Stimulated activated CD4-positive, alpha-beta T cell treated with anti-CD3 and anti-CD28 coated beads, TNF-alpha, amount 100 ng/mL, for 4 hours (primary cell): ENCODE results near the gene PRODH2.
A peak's percentile ranks its signal among the peaks of the same experiment; 100 is the strongest.
"Not testable (repeated sequence)": the region's sequence is repeated elsewhere in the genome, so short reads cannot be mapped to it uniquely, and the experiment has no call there.

Experiments
- DNase-seq, 3 experiments: peaks; one replicate each; pipeline ENCODE4 v3.0.0-alpha.2; 2020; ENCODE audit warnings: low read depth in 3 of 3

PRODH2 gene

GRCh38 chr19:35843676-35844481, 31.2 kb upstream of the PRODH2 start:
- DNase-seq = no peak

- DNase-seq = no peak
Observed at GRCh38 chr19:35842666-35843272, 30.1 kb upstream of the PRODH2 start.

- no peak for DNase-seq
Observed at GRCh38 chr19:35841961-35842595, 29.4 kb upstream of the PRODH2 start.

- not testable (repeated sequence) for DNase-seq
Observed at GRCh38 chr19:35836096-35836495, 23.5 kb upstream of the PRODH2 start.

- DNase-seq = no peak
Observed at GRCh38 chr19:35833972-35834371, 21.3 kb upstream of the PRODH2 start.

GRCh38 chr19:35832054-35832453, 19.4 kb upstream of the PRODH2 start:
- DNase-seq = no peak

GRCh38 chr19:35830986-35831385, 18.3 kb upstream of the PRODH2 start:
- DNase-seq = no peak

- peak in 1 of 3 experiments; percentile 23 for DNase-seq
Observed at GRCh38 chr19:35828692-35829301, 16.2 kb upstream of the PRODH2 start.

GRCh38 chr19:35824150-35824549, 11.5 kb upstream of the PRODH2 start:
- DNase-seq = no peak

GRCh38 chr19:35822579-35822978, 9.9 kb upstream of the PRODH2 start:
- DNase-seq = no peak

- DNase-seq = no peak
Observed at GRCh38 chr19:35818445-35818844, 5.8 kb upstream of the PRODH2 start.

- DNase-seq = no peak
Observed at GRCh38 chr19:35816846-35817245, 4.2 kb upstream of the PRODH2 start.

- DNase-seq = no peak
Observed at GRCh38 chr19:35816262-35816661, 3.6 kb upstream of the PRODH2 start.

GRCh38 chr19:35813043-35813890, 622 bp upstream of the PRODH2 start:
- no peak for DNase-seq

- no peak for DNase-seq
Observed at GRCh38 chr19:35811317-35812219, 1.1 kb downstream of the PRODH2 start.

- no peak for DNase-seq
Observed at GRCh38 chr19:35807633-35808032, 5.0 kb downstream of the PRODH2 start.

GRCh38 chr19:35806597-35806996, 6.0 kb downstream of the PRODH2 start:
- DNase-seq = no peak

GRCh38 chr19:35805526-35806102, 7.0 kb downstream of the PRODH2 start:
- no peak for DNase-seq

- no peak for DNase-seq
Observed at GRCh38 chr19:35801828-35802227, 10.8 kb downstream of the PRODH2 start.

GRCh38 chr19:35797663-35798062, 15.0 kb downstream of the PRODH2 start:
- DNase-seq = no peak
